OCI-LY3 (cell line): ENCODE measurements around the gene CHD2.

Source experiments
- CTCF ChIP-seq: fragments of 200-600, 300-600 bp; sonication (generic); IDR thresholded peaks from 2 replicates; pipeline ENCODE4 v1.5.1; 2014; ENCODE audit warnings: antibody characterized with exemption, low read length, low read depth
- EZH2phosphoT487 ChIP-seq: fragments of 200-600 bp; shearing (Covaris generic); IDR thresholded peaks from 2 replicates; pipeline ENCODE4 v1.6.1; 2018; ENCODE audit warnings: antibody characterized with exemption, mixed run types, low read depth

GRCh38 chr15:92924216-92924615, 24.1 kb downstream of the CHD2 start:
- no peak for TF ChIP-seq CTCF
- no peak for TF ChIP-seq EZH2phosphoT487
